NCI-H226 (cell line): Measurements from ENCODE around the gene EML4.
A peak's percentile ranks its signal among the peaks of the same experiment; 100 is the strongest.
"Not testable (repeated sequence)": the region's sequence is repeated elsewhere in the genome, so short reads cannot be mapped to it uniquely, and the experiment has no call there.

Experiments
- DNase-seq: peaks from one replicate; pipeline ENCODE4 v3.0.0-alpha.2; 2015

The EML4 gene

DNA sequence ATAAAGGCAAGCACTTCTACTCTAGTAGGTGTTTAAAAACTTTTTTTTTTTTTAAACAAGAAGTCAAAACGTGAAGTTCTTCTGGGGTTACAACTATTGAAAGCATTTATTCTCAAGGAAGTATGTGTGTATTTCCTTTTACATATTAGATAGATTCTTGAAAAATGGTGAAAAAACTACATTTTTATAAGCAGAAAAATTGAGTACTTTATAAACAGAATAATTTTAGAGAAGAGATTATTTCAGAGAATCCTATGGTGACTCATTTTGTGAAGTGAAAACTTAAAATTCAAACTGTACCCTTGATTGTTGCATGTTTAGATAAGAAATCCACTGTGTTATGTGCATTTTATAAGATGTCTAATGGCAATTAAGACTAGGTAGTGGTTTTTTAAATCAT is 2.9 kb downstream of the EML4 start:
- DNase-seq = no peak

GRCh38 chr2:42172566-42172965 is 3.4 kb downstream of the EML4 start:
- DNase-seq = no peak

GRCh38 chr2:42173467-42173866 is 4.3 kb downstream of the EML4 start:
- not testable (repeated sequence) for DNase-seq

GRCh38 chr2:42176992-42177738 is 8.0 kb downstream of the EML4 start:
- no peak for DNase-seq

GRCh38 chr2:42178335-42178734 is 9.2 kb downstream of the EML4 start:
- DNase-seq = no peak

DNA sequence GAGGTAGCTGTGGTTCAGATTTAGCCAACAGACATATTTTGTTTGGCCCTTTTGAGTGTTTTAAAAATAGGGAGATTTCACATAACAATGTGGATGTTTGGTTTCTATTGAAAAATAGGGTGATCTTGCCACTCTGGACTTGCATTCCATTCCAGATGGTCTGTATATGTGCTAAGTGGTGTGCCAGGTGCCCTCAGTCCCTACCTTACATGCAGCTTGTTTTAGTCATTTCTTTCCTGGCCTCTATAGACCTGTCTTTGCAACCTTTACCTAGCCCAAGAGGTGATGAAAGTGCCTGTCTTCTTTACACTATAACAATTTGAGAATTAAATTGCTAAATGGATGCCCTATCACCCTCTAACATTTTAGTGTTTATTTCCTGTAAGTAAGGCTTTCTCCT is 11.1 kb downstream of the EML4 start:
- no peak for DNase-seq

- DNase-seq = no peak
Measured at GRCh38 chr2:42182654-42183308, 13.6 kb downstream of the EML4 start.

GRCh38 chr2:42183775-42184174 is 14.6 kb downstream of the EML4 start:
- no peak for DNase-seq

- DNase-seq = no peak
Measured at GRCh38 chr2:42184346-42184745, 15.2 kb downstream of the EML4 start.

DNA sequence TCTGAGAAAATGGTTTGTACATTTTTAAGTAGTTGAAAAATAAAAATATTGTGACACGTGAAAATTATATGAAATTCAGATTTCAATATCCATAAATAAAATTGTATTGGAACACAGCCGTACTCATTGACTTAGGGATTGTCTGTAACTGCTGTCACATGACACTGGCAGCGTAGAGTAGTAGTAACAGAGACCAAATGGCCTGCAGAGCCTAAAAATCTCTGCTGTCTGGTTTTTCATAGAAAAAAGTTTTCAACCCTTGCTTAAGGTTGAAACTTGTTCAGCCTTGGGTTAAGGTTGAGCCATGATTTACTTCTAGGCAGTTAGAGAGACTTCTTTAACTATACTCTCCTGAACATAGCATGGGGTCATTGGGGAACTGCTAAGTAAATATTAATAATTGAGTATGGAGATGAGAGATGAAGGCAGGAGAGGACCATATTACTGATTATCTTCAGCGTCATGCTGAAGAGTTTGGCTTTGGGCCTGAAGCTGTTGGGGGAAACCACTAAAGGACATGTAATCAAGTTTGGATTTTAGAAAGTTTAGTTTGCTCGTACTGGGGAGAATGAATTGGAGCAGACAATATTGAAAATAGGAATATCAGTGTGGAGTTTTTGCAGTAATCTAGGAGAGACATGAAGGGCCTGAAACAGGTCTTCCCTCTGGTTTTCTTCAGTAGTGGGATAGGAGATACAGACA is 16.2 kb downstream of the EML4 start:
- DNase-seq = no peak

GRCh38 chr2:42186366-42186765 is 17.2 kb downstream of the EML4 start:
- DNase-seq = no peak

DNA sequence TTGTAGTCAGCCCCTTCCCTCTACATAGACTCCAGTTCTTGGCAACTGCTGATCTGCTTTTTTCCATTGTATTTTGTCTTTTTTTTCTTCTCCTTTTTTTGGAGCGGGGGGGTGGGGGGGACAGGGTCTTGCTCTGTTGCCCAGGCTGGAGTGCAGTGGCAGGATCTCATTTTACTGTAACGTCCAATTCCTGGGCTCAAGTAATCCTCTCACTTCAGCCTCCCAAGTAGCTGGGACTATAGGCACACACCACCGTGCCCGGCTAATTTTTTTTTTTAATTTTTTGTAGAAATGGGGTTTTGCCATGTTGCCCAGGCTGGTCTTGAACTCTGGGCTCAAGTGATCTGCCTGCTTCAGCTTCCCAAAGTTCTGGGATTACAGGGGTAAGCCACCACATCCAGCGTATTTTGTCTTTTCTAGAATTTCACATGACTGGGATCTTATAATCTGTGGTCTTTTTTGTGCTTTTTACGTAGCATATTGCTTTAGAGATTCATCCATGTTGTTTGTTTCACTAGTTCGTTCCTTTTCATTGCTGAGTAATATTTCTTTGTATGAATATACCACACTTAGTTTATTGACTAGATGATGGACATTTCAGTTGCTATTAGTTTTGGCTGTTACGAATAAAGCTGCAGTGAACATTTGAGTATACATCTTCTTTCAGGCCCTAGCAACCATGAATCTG is 17.9 kb downstream of the EML4 start:
- DNase-seq = no peak

GRCh38 chr2:42187886-42188285 is 18.7 kb downstream of the EML4 start:
- no peak for DNase-seq

DNA sequence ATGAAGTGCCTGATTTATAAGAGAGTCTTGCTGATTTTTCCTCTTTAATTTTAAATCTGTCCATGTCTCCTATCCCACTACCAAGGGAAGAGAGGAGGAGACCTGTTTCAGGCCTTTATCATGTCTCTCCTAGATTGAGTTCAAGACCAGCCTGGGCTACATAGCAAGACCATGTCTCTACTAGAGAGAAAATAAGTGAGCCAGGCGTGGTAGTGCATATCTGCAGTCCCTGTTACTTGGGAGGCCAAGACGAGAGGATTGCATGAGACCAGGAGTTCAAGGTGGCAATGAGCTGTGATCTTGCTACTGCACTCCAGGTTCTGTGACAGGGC is 20.0 kb downstream of the EML4 start:
- DNase-seq = no peak

GRCh38 chr2:42190191-42190590 is 21.0 kb downstream of the EML4 start:
- no peak for DNase-seq

DNA sequence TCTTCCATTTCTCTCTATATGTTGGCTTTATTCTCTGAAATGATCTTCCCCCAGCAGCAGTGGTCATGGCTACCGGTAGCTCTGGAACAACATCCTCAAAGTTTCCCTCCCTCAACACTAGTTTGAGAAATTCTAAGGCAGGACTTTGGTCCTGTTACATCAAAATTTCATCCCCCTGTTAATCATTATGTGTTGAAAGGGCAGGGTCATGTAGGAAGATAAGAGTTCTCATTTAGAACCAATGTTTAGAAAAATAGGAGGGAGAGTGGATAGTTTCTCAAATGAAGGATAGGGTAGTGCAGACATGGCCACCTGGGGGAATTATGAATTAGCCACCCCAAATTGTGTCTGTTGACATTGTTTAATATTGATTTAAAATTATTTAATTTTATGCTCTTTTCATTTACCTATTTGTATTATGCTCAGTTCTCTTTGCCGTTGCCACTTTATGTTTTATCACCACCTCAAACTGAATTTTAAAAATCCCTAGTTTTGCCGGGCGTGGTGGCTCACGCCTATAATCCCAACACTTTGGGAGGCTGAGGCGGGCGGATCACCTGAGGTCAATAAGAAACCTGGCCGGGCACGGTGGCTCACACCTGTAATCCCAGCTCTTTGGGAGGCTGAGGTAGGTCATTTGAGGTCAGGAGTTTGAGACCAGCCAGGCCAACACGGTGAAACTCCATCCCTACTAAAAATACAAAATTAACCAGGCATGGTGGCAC is 22.3 kb downstream of the EML4 start:
- no peak for DNase-seq

GRCh38 chr2:42192010-42192373 is 22.8 kb downstream of the EML4 start:
- DNase-seq = no peak

DNA sequence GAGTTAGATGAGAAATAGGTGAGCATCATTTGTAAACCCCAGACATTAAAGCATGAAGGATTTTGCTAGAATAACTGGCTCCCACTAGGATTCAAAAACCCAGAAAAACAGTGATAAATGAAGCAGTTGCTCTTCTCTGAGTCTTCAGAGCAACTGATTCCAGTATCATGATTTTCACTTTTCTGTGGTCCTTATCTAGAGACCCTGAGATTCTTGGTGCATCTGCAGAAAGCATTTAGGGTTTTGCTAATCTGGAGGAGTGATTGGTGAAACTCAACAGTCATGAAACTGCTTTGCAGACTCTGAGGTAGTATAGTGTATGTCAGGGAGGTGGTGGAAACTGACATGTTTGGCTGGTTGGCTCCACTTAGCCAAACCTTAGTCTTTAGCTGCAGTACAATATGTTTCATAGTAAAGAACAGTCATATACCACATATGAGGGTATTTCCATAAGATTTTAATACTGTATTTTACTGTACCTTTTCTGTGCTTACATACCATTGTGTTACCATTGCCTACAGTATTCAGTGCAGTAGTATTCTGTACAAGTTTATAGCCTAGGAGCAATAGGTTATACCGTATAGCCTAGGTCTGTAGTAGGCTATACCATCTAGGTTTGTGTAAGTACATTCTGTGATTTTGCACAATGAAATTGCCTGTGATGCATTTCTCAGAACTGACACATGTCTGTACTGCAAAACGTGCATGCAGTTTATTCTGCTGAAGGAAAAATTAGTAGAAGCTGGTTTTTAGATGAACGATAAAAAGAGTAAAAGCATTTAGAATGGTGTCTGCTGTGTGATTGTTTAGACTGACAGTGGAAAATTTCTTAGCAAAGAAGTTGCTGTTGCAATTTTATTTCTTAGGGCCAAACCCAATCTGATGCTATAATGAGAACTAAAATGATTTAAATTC is 23.8 kb downstream of the EML4 start:
- DNase-seq = no peak

GRCh38 chr2:42193722-42194187 is 24.6 kb downstream of the EML4 start:
- no peak for DNase-seq

DNA sequence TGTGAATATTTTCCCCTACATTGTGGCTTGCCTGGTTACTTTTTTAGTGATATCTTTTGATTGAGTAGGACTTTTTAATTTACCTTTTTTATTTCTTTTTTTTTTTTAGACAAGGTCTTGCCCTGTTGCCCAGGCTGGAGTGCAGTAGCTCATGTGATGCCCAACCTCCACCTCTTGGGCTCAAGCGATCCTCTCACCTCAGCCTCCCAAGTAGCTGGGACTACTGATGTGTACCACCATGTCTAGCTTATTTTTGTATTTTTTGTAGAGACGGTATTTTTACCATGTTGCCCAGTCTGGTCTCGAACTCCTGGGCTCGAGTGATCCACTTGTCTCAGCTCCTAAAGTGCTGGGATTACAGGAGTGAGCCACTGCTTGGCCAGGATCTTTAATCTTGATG is 25.3 kb downstream of the EML4 start:
- DNase-seq = no peak

DNA sequence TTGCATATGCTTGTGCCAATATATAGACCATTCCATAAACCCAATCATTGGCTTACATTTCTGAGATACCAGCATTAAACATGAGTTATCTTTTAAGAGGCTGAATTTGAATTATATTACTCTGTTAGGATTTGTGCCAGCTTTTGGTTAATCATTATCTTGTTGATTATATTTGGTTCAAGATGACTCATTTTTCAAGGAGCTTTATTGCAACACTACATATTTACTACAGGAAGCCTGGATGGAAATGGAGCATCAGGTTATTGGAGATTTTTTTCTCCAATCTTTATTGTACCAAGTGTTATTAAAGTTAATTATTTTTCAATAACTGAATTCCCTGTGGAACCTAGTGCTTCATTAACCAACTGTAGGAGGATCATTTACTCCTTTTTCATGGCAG is 26.4 kb downstream of the EML4 start:
- peak; percentile 50 for DNase-seq

DNA sequence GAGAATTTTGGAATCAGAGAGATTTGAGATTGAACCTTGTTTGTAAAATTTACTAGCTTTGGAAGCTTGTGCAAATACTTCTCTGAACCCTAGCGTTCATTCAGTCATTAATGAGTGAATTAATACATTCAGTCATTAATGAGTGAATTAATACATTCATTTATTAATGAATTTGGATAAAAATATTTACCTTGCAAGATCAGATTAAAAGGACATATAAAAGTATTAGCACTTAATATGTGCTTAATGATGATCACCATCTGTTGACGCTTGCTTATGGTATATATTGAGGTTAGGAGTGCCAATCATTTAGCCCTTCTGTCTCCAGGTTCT is 26.9 kb downstream of the EML4 start:
- DNase-seq = no peak
